ENCODE measurements around the gene CNPY1. TPM values are rescaled to one million over a fixed set of nuclear protein-coding genes. Genes with fewer than 3 reads are reported as not detected.

CNPY1 gene
- total RNA-seq, 4 donors from 2014 or later = not detected

DNA sequence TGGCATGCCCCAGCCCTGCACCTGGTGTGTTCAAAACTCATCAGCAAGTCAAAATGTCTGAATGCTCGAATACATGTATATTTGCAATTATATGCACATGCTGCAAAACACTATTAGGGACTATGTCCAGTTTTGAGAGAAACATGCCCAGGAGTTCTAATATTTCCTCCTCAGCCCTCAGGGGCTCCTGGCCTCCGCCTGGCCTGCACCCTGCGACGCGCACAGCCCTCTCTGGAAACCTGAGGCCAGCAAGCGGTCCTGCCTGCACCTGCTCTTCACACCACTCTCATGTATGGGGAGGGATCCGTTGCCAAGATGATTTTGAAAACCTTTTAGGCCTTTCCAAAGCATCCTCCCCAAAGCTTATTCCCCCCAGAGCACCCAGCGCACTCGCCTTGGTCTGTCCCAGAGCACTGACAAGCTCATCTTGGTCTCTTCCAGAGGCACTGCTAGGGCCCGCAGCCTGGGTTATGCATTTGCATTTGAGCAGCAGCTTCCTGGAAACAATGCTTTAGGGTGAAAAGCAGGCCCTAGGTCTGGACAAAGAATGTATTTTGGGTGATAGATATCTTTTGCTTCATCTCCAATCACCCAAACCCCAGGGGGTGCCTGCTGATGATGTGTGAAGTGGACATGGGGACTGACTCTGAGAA is 22.6 kb upstream of the CNPY1 start:
- H3K27ac ChIP-seq = no peak overlapping the region
- no peak for ATAC-seq
- H3K27me3 ChIP-seq = peaks cover 42% of the 10 kb centered on the region
- TF ChIP-seq CTCF (IDR thresholded peaks at IDR 0.05) (no peak), EP300 (IDR thresholded peaks at IDR 0.05) (no peak), POLR2AphosphoS5 (IDR thresholded peaks at IDR 0.05) (no peak)
- H3K4me3 ChIP-seq = no peak overlapping the region
- WGBS, 2 donors (ENCODE audit: low coverage in 1 of 2) = 82 to 87% methylated on average over 8 to 9 of the region's 10 CpGs
- H3K4me1 ChIP-seq = no peaks in the 10 kb centered on the region
- no peaks in the 10 kb centered on the region for H3K36me3 ChIP-seq
- no peaks in the 10 kb centered on the region for H3K9me3 ChIP-seq

GRCh38 chr7:155568333-155568660 is 21.9 kb upstream of the CNPY1 start:
- Histone ChIP-seq H3K27me3 (peaks cover 41% of the 10 kb centered on the region), H3K36me3 (no peaks in the 10 kb centered on the region), H3K9me3 (no peaks in the 10 kb centered on the region), H3K4me3 (no peak overlapping the region), H3K4me1 (no peaks in the 10 kb centered on the region), H3K27ac (no peak overlapping the region)
- WGBS, 2 donors (ENCODE audit: low coverage in 1 of 2) = 20 to 88% methylated on average over 1 of the region's 5 CpGs
- no peak for ATAC-seq
- TF ChIP-seq POLR2AphosphoS5 (IDR thresholded peaks at IDR 0.05) (no peak), CTCF (IDR thresholded peaks at IDR 0.05) (no peak), POLR2A (IDR thresholded peaks at IDR 0.05) (no peak), EP300 (IDR thresholded peaks at IDR 0.05) (no peak)

DNA sequence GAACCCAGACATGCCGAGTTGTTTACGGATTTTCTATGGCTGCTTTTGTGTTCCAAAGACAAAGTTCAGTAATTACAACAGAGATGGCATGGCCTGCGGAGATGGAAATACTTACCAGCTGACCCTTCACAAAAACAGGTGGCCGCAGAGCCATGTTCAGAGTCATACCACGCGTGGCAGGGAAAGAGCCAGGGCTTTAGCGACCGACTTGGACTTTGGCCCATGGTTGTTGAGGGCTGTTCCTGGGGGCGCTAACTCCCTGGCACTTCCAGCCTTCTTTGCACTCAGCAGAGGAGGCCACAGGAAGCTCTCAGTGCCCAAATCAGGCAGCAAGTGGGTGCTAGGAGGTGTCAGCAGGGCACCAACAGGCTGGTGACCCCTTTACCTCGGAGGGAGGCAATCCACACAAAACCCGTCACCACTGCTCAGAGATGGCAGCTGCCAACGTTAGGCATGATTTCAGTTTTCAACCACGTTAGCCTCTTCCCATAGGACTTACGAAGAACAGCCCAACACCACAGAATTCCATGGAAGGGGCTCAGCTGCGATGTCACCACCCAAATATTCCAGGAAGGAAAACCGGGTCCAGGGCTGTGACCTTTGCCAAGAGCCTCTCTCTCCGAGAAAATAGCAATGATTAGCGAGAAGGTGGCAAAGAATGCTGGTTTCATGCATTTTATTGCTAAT is 21.4 kb upstream of the CNPY1 start:
- WGBS, 2 donors (ENCODE audit: low coverage in 1 of 2) = 72 to 77% methylated on average over 6 to 8 of the region's 18 CpGs
- Histone ChIP-seq H3K27ac (no peak overlapping the region), H3K36me3 (no peaks in the 10 kb centered on the region)

DNA sequence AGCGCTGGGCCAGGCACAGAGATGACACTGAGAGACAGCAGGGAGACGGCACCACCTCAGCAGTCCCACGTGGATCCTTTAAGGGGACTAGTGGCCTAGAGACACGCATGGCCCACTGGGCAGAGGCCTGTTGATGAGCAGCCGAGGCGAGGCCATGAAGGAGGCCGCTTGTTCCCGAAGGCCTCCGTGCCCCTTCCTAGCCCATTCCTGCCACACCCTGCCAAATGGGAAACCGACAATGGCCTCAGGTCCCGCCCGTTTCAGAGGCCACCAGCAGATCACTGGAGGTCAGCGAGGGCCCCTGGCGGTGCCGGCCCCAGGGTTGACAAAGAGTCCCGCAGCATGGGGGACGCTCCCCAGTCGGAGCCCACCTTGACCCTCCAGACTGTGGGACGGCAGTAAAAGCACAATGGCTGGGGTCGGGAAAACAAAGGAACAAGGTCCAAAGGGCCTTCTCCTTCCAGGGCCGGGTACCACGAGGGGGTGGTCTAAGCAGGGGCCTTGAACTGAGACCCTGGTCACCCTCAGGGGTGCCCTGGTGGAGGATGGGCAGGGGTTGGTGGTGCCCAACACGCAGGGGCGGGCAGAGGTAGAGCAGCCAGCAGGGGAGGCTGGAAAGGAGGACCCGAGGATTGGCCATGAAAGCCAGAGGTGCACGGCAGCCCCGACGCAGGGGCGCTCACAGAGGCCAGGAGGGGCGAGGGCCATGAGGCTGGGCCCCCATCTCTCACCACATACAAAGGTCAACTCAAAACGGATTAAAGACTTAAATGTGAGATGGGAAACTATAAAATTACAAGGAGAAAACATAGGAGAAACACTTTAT is 19.9 kb upstream of the CNPY1 start:
- 82 to 90% methylated on average over 4 to 6 of the region's 31 CpGs for WGBS, 2 donors (ENCODE audit: low coverage in 1 of 2)
- H3K4me1 ChIP-seq = no peaks in the 10 kb centered on the region
- H3K4me3 ChIP-seq = no peak overlapping the region
- peaks cover 23% of the 10 kb centered on the region for H3K27me3 ChIP-seq
- H3K36me3 ChIP-seq = no peaks in the 10 kb centered on the region
- ATAC-seq = no peak
- no peaks in the 10 kb centered on the region for H3K9me3 ChIP-seq
- no peak overlapping the region for H3K27ac ChIP-seq
- no peak for TF ChIP-seq POLR2A (IDR thresholded peaks at IDR 0.05)
- TF ChIP-seq POLR2AphosphoS5 (IDR thresholded peaks at IDR 0.05) = no peak
- TF ChIP-seq EP300 (IDR thresholded peaks at IDR 0.05) = no peak
- no peak for TF ChIP-seq CTCF (IDR thresholded peaks at IDR 0.05)

More for the DNA sequence above, 21.4 kb upstream of the CNPY1 start:
- ATAC-seq = no peak
- H3K27me3 ChIP-seq = peaks cover 36% of the 10 kb centered on the region
- H3K4me1 ChIP-seq = no peaks in the 10 kb centered on the region
- TF ChIP-seq CTCF (IDR thresholded peaks at IDR 0.05) = no peak
- no peak for TF ChIP-seq POLR2A (IDR thresholded peaks at IDR 0.05)
- TF ChIP-seq EP300 (IDR thresholded peaks at IDR 0.05) = no peak
- TF ChIP-seq POLR2AphosphoS5 (IDR thresholded peaks at IDR 0.05) = no peak
- H3K9me3 ChIP-seq = no peaks in the 10 kb centered on the region
- H3K4me3 ChIP-seq = no peak overlapping the region
